Umbilical cord (tissue), 1 donor: Measurements from ENCODE around the gene TAAR2. TPM values are rescaled to one million over a fixed set of nuclear protein-coding genes. Genes with fewer than 3 reads are reported as not detected.

Experiments
- total RNA-seq: library from RNA; depleted of rRNA; stranded (reverse); fragments of >200 nt; gene quantifications from one replicate; pipeline ENCODE4 v1.2.3, GENCODE V29; 2014; ENCODE audit warnings: low replicate concordance; ENCODE audit not compliant: insufficient read depth

TAAR2 gene
- total RNA-seq, 1 donor from 2014 or later, result 2.4 TPM

Other genes with a start within 250 kb of the TAAR2 start
- gene MOXD1, start 222.8 kb downstream of the TAAR2 start, total RNA-seq, result 3.4 TPM
- gene STX7, start 111.2 kb downstream of the TAAR2 start, total RNA-seq, result 33.5 TPM
- not detected for gene TAAR9, start 86.0 kb downstream of the TAAR2 start, total RNA-seq
- not detected for gene TAAR8, start 71.6 kb downstream of the TAAR2 start, total RNA-seq
- not detected for gene TAAR6, start 54.0 kb downstream of the TAAR2 start, total RNA-seq
- not detected for gene TAAR5, start 34.5 kb downstream of the TAAR2 start, total RNA-seq
- not detected for gene TAAR1, start 34.9 kb upstream of the TAAR2 start, total RNA-seq
- gene VNN1, start 89.8 kb upstream of the TAAR2 start, total RNA-seq, result 1.4 TPM
- 3.1 TPM for gene VNN2, start 133.6 kb upstream of the TAAR2 start, total RNA-seq
- gene SLC18B1, start 174.4 kb upstream of the TAAR2 start, total RNA-seq, result 4.1 TPM
- gene RPS12, start 190.3 kb upstream of the TAAR2 start, total RNA-seq, result 873 TPM